Nephron progenitor cell (in vitro differentiated cells): ENCODE measurements around the gene FBXO17.

Experiments used
- DNase-seq: peaks from one replicate; pipeline ENCODE4 v3.0.0; 2021
- H3K27ac Mint-ChIP-seq: 2 replicates; pipeline ENCODE4 v1.8.0; 2021; ENCODE audit warnings: mild to moderate bottlenecking, moderate library complexity, mixed read lengths
- H3K27me3 Mint-ChIP-seq: 2 replicates; pipeline ENCODE4 v1.8.0; 2021; ENCODE audit warnings: mild to moderate bottlenecking, low read depth, mixed read lengths; ENCODE audit not compliant: poor library complexity
- H3K36me3 Mint-ChIP-seq: 2 replicates; pipeline ENCODE4 v1.8.0; 2021; ENCODE audit warnings: low read depth, mixed read lengths
- H3K4me1 Mint-ChIP-seq: 2 replicates; pipeline ENCODE4 v1.8.0; 2021; ENCODE audit warnings: mixed read lengths
- H3K4me3 Mint-ChIP-seq: 2 replicates; pipeline ENCODE4 v1.8.0; 2021; ENCODE audit warnings: mild to moderate bottlenecking, moderate library complexity, mixed read lengths
- H3K9me3 Mint-ChIP-seq: 2 replicates; pipeline ENCODE4 v1.8.0; 2021; ENCODE audit warnings: mild to moderate bottlenecking, moderate library complexity, mixed read lengths
- TF ChIP-seq, protein P1 (sequence below): fragments of 200-600 bp; sonication (generic); IDR thresholded peaks from 2 replicates; pipeline ENCODE4 v1.5.0; 2021; ENCODE audit warnings: antibody characterized with exemption

FBXO17 gene, protein sequence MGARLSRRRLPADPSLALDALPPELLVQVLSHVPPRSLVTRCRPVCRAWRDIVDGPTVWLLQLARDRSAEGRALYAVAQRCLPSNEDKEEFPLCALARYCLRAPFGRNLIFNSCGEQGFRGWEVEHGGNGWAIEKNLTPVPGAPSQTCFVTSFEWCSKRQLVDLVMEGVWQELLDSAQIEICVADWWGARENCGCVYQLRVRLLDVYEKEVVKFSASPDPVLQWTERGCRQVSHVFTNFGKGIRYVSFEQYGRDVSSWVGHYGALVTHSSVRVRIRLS

DNA sequence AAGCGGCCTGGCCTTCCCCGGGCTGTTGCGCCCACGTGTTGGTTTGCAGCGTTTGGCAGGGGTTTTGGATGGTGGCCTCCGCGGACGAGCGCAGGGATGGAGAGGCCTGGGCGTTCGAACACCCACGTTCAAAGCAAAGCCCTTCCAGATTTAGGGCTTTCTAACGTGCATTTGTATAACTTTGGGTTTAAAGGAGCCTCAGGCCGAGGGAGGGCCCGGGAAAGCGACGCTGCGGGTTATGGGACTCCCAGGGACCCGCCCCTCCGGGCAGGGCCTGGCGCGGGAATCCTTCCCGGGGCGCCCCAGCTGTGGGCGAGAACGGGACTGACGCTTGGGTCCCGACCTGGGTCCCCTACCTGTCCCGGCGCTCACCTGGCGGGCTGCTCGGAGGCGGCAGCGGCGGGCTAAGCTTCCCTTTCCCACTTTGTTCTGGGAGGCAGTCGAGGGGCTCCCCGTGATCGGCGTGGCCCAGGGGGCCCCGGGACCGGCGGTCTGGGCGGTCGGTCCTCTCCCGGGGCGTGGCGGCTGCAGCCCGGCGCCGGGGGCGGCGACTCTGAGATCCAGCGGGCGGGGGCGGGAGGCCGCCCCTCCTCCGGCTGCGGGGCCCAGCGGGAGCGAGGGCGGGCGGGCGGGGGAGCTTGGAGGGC is at the start of gene FBXO17:
TSS of gene FBXO17 (minus strand) at position 529 of the 647 bp plus-strand sequence. CDS start 25,423 bp downstream, outside the sequence.
- peak; percentile 74 for DNase-seq
- H3K36me3 Mint-ChIP-seq: peaks cover 19% of the 10 kb centered on the region

DNA sequence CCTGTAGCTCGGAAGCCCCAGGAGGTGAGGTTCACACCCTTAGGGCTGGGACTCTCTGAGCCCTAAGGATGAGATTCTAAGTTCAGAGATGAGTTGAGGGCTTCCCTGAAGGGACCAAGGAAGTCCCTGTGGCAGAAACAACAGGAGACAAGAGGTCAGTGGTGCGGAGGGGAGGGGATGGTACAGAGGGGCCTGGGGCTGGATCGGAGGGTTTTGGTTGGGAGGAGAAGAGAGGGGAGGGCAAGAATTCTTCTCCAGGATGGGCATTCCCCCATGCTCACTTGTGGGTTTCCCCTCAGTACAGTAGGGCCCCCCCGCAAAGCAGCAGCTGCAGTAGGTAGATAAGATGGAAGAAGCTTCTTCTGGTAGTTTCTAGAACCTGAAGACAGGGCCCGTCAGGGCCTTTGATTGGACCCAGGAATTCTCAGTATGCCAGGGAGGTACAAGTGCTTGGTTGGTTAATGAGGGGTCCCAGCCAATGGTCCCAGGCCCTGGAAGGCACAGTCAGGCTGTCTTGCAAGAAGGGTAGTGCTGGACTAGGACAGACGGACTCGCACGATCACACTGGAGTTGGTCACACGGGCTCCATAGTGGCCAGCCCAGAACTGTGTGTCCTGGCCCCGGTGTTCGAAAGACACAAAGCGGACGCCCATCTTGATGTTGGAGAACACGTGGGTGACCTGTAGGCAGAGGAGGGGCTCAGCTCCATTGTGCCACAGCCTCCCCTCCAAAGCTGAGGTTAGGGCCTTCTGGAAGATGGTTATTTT is 49.5 kb upstream of the FBXO17 start:
- no peak overlapping the region for H3K27ac Mint-ChIP-seq
- peaks cover 23% of the 10 kb centered on the region for H3K9me3 Mint-ChIP-seq
- H3K27me3 Mint-ChIP-seq: peaks cover 7% of the 10 kb centered on the region
- no peak overlapping the region for H3K4me3 Mint-ChIP-seq
- TF ChIP-seq, protein P1, sequence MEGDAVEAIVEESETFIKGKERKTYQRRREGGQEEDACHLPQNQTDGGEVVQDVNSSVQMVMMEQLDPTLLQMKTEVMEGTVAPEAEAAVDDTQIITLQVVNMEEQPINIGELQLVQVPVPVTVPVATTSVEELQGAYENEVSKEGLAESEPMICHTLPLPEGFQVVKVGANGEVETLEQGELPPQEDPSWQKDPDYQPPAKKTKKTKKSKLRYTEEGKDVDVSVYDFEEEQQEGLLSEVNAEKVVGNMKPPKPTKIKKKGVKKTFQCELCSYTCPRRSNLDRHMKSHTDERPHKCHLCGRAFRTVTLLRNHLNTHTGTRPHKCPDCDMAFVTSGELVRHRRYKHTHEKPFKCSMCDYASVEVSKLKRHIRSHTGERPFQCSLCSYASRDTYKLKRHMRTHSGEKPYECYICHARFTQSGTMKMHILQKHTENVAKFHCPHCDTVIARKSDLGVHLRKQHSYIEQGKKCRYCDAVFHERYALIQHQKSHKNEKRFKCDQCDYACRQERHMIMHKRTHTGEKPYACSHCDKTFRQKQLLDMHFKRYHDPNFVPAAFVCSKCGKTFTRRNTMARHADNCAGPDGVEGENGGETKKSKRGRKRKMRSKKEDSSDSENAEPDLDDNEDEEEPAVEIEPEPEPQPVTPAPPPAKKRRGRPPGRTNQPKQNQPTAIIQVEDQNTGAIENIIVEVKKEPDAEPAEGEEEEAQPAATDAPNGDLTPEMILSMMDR: no peak
- H3K36me3 Mint-ChIP-seq: peaks cover 28% of the 10 kb centered on the region
- H3K4me1 Mint-ChIP-seq: no peaks in the 10 kb centered on the region
- no peak for DNase-seq

More for the DNA sequence above, at the start of gene FBXO17:
- Mint-ChIP-seq H3K27me3 (no peaks in the 10 kb centered on the region), H3K9me3 (peaks cover 5% of the 10 kb centered on the region), H3K4me1 (peaks cover 45% of the 10 kb centered on the region), H3K4me3 (peak within 1 kb of the TSS; percentile 95), H3K27ac (peak within 1 kb of the TSS; percentile 96)
- TF ChIP-seq, protein P1: no peak

DNA sequence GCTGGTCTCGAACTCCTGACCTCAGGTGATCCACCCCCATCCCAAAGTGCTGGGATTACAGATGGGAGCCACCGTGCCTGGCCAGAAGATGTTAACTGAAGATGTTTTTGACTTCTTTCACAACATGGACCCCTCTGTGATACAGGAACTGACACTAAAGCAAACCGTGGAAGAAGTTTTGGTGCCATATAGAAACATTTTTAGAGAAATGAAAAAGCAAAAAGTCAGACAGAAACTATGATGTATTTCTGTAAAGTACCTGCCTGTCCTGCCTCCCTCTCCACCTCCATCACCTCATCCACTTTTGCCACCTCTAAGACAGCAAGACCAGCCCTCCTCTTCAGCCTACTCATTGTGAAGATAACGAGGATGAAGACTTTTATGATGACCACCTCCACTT is 45.5 kb upstream of the FBXO17 start:
- peaks cover 6% of the 10 kb centered on the region for H3K36me3 Mint-ChIP-seq
- no peak for DNase-seq
- H3K27ac Mint-ChIP-seq: no peak overlapping the region
- H3K4me1 Mint-ChIP-seq: no peaks in the 10 kb centered on the region
- H3K27me3 Mint-ChIP-seq: peaks cover 23% of the 10 kb centered on the region
- TF ChIP-seq, protein P1: no peak
- no peak overlapping the region for H3K4me3 Mint-ChIP-seq
- peaks cover 15% of the 10 kb centered on the region for H3K9me3 Mint-ChIP-seq

DNA sequence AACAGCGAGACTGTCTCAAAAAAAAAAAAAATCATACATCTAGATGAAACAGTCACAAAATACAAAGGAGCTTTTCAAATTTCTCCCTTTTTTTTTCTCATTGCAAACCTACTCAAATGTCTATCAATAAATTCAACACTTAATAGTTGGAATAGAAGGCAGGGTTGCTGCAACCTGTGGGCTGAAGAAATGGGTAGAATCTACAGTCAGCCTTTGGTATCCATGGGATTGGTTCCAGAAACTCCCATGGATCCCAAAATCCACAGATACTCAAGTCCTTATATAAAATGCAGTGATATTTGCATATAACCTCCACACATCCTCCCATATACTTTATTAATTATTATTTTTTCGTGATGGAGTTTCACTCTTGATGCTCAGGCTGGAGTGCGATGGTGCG is 42.1 kb upstream of the FBXO17 start:
- Mint-ChIP-seq H3K27me3 (peaks cover 32% of the 10 kb centered on the region), H3K9me3 (peaks cover 15% of the 10 kb centered on the region), H3K36me3 (peaks cover 4% of the 10 kb centered on the region), H3K4me1 (no peaks in the 10 kb centered on the region), H3K4me3 (no peak overlapping the region), H3K27ac (no peak overlapping the region)
- no peak for DNase-seq
- TF ChIP-seq, protein P1: no peak

DNA sequence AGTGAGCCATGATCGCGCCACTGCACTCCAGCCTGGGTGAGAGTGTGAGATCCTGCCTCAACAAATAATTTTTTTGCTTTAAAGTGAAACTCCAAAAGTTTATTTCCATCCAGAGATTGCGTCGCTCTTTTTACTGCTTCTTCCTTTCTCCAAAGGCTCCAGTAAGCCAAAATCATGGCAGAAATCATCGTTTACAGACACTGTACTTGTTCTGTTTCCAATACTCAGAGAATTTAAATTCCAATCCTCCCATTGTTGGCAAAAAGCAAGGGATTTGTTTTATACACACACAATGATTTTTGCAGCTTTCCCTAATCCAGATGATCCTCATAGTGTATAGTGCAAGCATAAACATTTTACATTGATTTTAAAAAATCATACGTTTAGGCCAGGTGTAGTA is 41.5 kb upstream of the FBXO17 start:
- Mint-ChIP-seq H3K27ac (no peak overlapping the region), H3K9me3 (peaks cover 15% of the 10 kb centered on the region), H3K4me3 (no peak overlapping the region), H3K27me3 (peaks cover 32% of the 10 kb centered on the region), H3K36me3 (peaks cover 4% of the 10 kb centered on the region), H3K4me1 (no peaks in the 10 kb centered on the region)
- TF ChIP-seq, protein P1: no peak
- no peak for DNase-seq
